GM12865 (cell line): ENCODE measurements around the gene UVRAG.

Experiments
- DNase-seq: peaks from one replicate; pipeline ENCODE4 v3.0.0; 2010; ENCODE audit warnings: low read depth
- H3K4me3 ChIP-seq: 2 replicates; pipeline ENCODE4 v1.5.1; 2011; ENCODE audit warnings: mild to moderate bottlenecking, low read depth, low read length, control low read depth
- TF ChIP-seq, protein P1 (sequence below): IDR thresholded peaks from 2 replicates; pipeline ENCODE4 v1.5.1; 2011; ENCODE audit warnings: low read length, control low read depth, low read depth, inconsistent platforms; ENCODE audit not compliant: insufficient read depth; ENCODE audit errors: missing control alignments

The UVRAG gene

DNA sequence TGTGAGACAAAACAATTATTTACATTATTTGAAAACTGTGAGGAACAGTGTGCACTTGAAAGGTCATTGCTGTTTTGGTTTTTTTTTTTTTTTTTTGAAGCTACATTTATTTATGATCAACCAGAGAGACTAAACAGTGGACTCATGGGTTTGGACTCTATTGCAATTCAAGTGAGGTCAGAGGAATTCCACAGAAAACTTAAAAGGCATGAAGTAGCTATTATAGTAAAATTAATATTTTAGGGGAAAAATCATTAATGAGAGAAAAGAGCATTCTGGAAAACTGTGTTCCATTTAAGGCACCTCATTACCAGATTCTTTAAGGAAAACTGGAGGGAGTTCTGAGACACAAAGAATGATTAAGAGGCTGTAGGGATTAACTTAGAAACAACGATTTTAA is 288.4 kb downstream of the UVRAG start:
- H3K4me3 ChIP-seq = no peak overlapping the region
- TF ChIP-seq, protein P1, sequence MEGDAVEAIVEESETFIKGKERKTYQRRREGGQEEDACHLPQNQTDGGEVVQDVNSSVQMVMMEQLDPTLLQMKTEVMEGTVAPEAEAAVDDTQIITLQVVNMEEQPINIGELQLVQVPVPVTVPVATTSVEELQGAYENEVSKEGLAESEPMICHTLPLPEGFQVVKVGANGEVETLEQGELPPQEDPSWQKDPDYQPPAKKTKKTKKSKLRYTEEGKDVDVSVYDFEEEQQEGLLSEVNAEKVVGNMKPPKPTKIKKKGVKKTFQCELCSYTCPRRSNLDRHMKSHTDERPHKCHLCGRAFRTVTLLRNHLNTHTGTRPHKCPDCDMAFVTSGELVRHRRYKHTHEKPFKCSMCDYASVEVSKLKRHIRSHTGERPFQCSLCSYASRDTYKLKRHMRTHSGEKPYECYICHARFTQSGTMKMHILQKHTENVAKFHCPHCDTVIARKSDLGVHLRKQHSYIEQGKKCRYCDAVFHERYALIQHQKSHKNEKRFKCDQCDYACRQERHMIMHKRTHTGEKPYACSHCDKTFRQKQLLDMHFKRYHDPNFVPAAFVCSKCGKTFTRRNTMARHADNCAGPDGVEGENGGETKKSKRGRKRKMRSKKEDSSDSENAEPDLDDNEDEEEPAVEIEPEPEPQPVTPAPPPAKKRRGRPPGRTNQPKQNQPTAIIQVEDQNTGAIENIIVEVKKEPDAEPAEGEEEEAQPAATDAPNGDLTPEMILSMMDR = no peak
- DNase-seq = no peak

GRCh38 chr11:76104285-76104684 is 289.3 kb downstream of the UVRAG start:
- TF ChIP-seq, protein P1 = no peak
- no peak overlapping the region for H3K4me3 ChIP-seq
- DNase-seq = no peak

GRCh38 chr11:76105637-76106036 is 290.6 kb downstream of the UVRAG start:
- DNase-seq = no peak
- TF ChIP-seq, protein P1 = no peak

DNA sequence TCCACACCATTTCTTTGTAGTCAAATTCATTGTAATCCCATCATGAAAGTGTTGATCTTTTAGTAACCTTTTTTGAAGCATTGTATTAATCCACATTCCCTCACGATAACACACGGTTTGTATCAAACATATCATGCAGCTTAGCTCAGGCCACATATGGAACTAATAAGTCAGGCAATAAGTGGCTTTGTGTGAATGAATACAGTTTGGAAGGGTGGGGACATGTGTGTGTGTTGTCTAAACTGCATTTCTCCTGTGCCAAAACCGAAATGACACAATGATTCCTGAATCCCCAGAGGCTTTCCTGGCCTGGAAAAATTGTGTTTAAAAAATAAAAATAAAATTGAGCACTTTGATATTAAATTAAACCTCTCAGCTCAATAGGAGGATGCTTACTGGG is 293.0 kb downstream of the UVRAG start:
- H3K4me3 ChIP-seq = no peak overlapping the region
- TF ChIP-seq, protein P1 = no peak
- no peak for DNase-seq

More at GRCh38 chr11:76105637-76106036, 290.6 kb downstream of the UVRAG start:
- no peak overlapping the region for H3K4me3 ChIP-seq

DNA sequence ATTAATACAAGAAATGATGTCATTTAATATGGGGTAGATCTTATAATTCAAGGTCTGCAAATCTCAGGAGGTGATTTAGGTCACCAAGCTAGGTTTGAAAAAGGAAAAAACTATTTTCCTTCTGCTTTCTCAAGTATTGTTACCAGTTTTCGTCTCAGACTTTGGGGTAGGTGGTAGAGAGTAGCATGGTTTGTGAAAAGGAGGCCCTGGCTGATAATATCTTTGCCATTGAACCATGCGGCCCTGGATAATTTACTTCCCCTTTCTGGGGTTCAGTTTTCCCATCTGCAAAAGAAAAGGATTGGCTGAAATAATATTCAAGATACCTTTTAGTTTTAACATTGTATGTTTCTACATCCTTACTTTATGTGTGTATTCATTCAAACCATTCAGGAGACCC is 299.2 kb downstream of the UVRAG start:
- DNase-seq = no peak
- no peak overlapping the region for H3K4me3 ChIP-seq
- TF ChIP-seq, protein P1 = no peak

DNA sequence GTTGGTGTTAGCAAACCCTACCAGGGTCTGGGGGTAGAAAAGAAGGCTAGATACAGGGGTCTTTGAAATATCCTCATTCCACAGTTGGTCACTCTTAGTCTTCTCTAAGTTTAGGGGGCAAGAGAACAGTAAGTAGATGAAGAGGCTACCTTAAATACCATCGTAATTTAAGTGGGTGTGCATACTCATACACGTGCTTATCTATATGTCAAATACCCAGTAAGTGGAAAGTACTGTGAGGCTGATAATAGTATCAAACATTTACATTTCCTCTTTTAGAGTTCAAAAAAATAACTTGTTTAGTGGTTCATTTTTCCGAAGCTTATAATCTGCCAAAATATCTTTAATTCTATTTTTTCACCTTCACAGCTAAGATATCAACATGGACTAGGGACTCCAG is 300.5 kb downstream of the UVRAG start:
- no peak overlapping the region for H3K4me3 ChIP-seq

DNA sequence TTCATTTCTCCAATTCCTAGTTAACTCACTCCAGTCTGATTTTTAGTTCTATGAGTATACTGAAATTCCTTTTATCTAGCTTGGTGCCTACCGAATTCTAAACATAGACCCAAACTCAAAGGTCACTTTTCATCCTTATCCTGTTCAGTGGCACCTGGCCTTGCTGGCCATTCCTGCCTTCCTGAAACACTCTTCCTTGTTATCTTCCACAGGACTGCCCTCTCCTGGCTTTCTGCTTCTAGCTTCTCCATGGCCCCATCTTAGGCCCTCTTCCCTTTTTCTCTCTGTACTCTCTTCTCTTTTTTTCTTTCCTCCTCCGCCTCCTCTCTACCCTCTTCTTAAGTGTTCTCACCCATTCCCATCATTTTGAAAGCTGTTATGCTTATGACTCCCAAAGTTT is 304.0 kb downstream of the UVRAG start:
- H3K4me3 ChIP-seq = no peak overlapping the region
- TF ChIP-seq, protein P1 = no peak
- DNase-seq = no peak

More for the DNA sequence above, 300.5 kb downstream of the UVRAG start:
- no peak for DNase-seq
- TF ChIP-seq, protein P1 = no peak
